PFSK-1 (cell line): ENCODE results near the gene PTPN11.

Experiments used
- FOXP2 ChIP-seq: optimal IDR thresholded peaks from 2 replicates; pipeline ENCODE3; 2011; ENCODE audit warnings: borderline replicate concordance, control low read depth, inconsistent platforms; ENCODE audit not compliant: insufficient read depth; ENCODE audit errors: extremely low read length, extremely low read depth
- POLR2AphosphoS5 ChIP-seq: IDR thresholded peaks from 2 replicates; pipeline ENCODE4 v1.6.1; 2012; ENCODE audit warnings: low read depth, mild to moderate bottlenecking, control low read depth, low read length, moderate library complexity
- REST ChIP-seq, 2 experiments: IDR thresholded peaks; 2 replicates each; pipeline versions ENCODE4 v1.6.1 to v1.8.0; 2011 to 2012; ENCODE audit warnings: low read depth in 2 of 2, low read length in 2 of 2, control low read depth in 1 of 2, inconsistent platforms in 1 of 2, mild to moderate bottlenecking in 1 of 2, moderate library complexity in 1 of 2; ENCODE audit not compliant: insufficient read depth in 1 of 2
- SIN3A ChIP-seq: IDR thresholded peaks from 2 replicates; pipeline ENCODE4 v1.6.1; 2012; ENCODE audit warnings: mild to moderate bottlenecking, low read length, moderate library complexity, borderline replicate concordance; ENCODE audit not compliant: insufficient read depth
- TAF1 ChIP-seq: IDR thresholded peaks from 2 replicates; pipeline ENCODE4 v1.6.1; 2012; ENCODE audit warnings: low read length, control low read depth, borderline replicate concordance; ENCODE audit not compliant: insufficient read depth

The PTPN11 gene

GRCh38 chr12:112525426-112525809 lies 106.7 kb downstream of the PTPN11 start:
- no peak for TF ChIP-seq SIN3A
- TF ChIP-seq FOXP2 = no peak
- no peak for TF ChIP-seq TAF1
- TF ChIP-seq POLR2AphosphoS5 = no peak
- no peak for TF ChIP-seq REST (IDR thresholded peaks at IDR 0.05; ENCODE audit: insufficient read depth in 1 of 2, low read depth in 2 of 2, low read length in 2 of 2)

DNA sequence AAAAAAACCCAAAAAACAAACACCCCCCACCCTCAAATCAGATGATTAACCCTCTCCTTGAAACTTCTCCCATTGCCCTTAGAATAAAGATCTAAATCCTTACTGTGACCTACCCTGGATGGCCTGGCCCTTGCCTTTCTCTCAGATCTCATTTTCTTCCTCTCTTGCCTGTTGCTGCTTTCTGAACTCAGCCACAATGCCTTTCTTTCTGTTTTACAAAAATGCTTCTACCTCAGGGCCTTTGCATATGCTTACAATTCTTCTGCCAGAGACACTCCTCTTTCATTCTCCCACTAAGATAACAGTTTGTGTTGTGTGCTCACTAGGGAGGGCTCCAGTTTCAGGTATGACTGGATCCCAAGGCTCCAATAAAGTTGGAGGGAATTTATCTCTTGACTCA lies 108.3 kb downstream of the PTPN11 start:
- no peak for TF ChIP-seq TAF1
- no peak for TF ChIP-seq POLR2AphosphoS5
- TF ChIP-seq REST (IDR thresholded peaks at IDR 0.05; ENCODE audit: insufficient read depth in 1 of 2, low read depth in 2 of 2, low read length in 2 of 2) = no peak
- no peak for TF ChIP-seq SIN3A
- no peak for TF ChIP-seq FOXP2

- TF ChIP-seq TAF1 (no peak), REST (IDR thresholded peaks at IDR 0.05; ENCODE audit: insufficient read depth in 1 of 2, low read depth in 2 of 2, low read length in 2 of 2) (no peak), POLR2AphosphoS5 (no peak), SIN3A (no peak), FOXP2 (no peak)
Measured at GRCh38 chr12:112527501-112527900, 108.8 kb downstream of the PTPN11 start.

- TF ChIP-seq POLR2AphosphoS5 (no peak), TAF1 (no peak), FOXP2 (no peak), SIN3A (no peak), REST (IDR thresholded peaks at IDR 0.05; ENCODE audit: insufficient read depth in 1 of 2, low read depth in 2 of 2, low read length in 2 of 2) (no peak)
Measured at GRCh38 chr12:112528521-112528920, 109.8 kb downstream of the PTPN11 start.

GRCh38 chr12:112530941-112531340 lies 112.2 kb downstream of the PTPN11 start:
- no peak for TF ChIP-seq FOXP2
- no peak for TF ChIP-seq TAF1
- no peak for TF ChIP-seq REST (IDR thresholded peaks at IDR 0.05; ENCODE audit: insufficient read depth in 1 of 2, low read depth in 2 of 2, low read length in 2 of 2)
- no peak for TF ChIP-seq POLR2AphosphoS5
- TF ChIP-seq SIN3A = no peak
